ENCODE measurements around the gene GABRB1.

Gene GABRB1

DNA sequence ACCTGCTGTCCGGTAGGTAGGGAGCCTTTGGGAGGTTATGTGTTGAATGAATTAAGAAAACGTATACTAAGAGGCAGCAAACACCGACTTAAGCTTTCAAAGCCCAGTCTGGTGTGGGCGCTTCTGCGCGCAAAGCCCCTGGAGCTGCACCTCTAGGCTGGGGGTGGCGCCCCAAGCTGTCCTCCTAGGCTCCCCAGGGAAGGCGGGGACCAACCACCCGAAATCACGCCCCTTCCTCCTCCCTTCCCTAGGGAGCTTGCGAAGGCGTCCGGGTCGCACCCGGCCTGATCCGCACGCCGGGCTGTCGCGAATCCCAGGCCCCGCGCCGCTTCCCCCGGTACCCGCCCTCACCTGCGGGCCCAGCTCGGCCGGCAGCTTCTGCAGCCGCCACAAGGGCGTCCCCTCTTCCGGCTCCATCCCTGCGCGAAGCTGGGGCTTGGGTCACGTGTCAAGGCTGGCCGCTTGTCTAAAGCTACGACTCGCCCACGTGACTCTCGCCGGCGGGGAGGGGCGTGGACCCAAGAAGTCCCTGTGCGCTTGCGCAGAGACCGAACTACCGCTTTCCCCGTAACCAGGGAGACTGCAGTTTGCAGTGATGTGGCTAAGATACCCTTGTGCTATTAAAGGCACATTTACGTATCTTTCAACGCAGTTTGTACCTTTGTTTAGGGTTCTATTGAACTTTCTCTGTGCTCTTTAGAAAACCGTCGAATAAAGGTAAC, 432.0 kb downstream of the GABRB1 start, which contains the start of gene COMMD8:
COMMD8 (minus strand) TSS at position 468 of the 722 bp plus-strand sequence; CDS start at position 417, 51 bp downstream.
- TF ChIP-seq, protein P1, sequence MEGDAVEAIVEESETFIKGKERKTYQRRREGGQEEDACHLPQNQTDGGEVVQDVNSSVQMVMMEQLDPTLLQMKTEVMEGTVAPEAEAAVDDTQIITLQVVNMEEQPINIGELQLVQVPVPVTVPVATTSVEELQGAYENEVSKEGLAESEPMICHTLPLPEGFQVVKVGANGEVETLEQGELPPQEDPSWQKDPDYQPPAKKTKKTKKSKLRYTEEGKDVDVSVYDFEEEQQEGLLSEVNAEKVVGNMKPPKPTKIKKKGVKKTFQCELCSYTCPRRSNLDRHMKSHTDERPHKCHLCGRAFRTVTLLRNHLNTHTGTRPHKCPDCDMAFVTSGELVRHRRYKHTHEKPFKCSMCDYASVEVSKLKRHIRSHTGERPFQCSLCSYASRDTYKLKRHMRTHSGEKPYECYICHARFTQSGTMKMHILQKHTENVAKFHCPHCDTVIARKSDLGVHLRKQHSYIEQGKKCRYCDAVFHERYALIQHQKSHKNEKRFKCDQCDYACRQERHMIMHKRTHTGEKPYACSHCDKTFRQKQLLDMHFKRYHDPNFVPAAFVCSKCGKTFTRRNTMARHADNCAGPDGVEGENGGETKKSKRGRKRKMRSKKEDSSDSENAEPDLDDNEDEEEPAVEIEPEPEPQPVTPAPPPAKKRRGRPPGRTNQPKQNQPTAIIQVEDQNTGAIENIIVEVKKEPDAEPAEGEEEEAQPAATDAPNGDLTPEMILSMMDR (IDR thresholded peaks at IDR 0.05; ENCODE audit: borderline replicate concordance, insufficient read depth, low read depth, low read length) = 0 out of 2 replicates have a peak, but pooled peaks have one; percentile 13
- peak within 1 kb of the TSS; percentile 91 for H3K4me3 ChIP-seq (ENCODE audit: low read depth, low read length)

DNA sequence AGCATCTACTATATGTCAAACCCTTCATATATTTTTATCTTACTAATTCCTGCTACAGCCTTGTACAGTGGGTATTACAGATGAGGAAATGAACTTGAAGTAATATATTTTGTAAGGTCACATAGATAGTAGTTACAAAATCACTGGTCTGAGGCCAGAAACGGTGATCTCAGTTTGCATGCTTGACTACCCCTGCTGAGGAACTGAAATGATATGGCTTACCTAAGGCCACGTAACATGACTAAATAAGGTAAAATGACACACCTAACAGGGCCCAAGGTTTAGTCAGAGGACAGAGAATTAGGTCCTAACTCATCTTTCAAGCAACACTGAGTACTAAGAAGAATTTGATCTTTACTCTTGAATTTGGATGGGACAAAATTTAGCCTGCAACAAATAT, 433.6 kb downstream of the GABRB1 start:
- TF ChIP-seq, protein P1 (IDR thresholded peaks at IDR 0.05; ENCODE audit: borderline replicate concordance, insufficient read depth, low read depth, low read length) = no peak
- H3K4me3 ChIP-seq (ENCODE audit: low read depth, low read length) = no peak overlapping the region

DNA sequence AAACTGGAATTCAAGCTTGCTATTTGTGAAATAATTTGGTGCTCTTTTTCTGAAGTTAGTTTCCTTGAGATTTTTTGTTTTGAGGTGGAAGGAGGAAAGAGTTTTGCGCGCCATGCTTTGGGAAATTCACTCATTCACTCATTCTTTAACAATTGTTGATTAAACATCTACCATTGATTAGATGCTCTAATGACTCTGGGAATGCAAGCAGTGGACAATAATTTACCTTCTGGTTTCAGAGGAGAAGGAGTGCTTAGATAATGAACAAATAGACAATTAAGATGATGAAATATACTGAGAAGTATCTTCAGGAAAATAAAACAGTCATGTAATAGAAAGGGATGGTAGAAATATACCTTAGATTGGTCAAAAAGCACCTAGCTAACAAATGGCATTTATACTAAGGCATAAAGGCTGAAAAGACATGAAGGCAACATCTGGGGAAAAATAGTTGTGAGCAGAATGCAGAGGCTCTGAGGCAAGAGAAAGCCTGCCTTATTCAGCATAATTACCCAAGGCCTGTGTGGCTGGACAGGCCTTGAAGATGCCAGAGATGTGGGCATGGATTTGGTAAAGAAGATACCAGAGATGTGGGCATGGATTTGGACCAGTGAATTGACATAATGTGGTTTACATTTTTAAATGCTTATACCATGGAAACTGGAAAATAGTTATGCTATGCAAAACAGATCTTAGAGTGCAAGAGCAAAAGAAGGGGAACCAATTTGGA, 434.9 kb downstream of the GABRB1 start:
- TF ChIP-seq, protein P1 (IDR thresholded peaks at IDR 0.05; ENCODE audit: borderline replicate concordance, insufficient read depth, low read depth, low read length) = no peak
- no peak overlapping the region for H3K4me3 ChIP-seq (ENCODE audit: low read depth, low read length)

DNA sequence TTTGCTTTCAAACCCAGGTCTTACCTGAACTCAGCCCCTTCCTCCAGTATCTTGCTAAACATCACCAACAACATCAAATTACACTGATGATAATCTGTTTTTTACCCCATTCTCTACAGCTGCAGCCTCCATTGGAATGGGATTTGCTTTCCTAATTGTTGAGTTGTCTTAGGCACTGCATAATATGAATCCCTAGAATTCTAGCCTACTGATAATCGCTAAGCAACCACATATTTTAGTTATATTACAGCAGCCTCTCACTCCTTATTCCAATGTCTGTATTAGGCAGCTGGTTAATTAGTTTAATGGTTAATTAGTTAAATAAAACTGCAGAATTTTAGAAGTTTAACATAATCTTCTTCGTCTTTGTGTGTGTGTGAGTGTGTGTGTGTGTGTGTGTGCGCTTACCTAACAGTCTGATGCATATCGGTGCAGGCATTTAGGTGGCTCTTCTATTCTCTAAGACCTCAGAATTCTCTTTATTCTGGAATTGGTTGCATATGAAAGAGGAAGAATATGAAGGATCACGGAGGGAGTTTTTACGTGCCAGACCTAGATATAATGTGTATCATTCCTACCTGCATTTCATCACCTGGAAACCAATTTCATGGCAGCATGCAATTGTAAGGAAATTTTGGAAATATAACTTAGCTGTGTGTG, 437.5 kb downstream of the GABRB1 start:
- no peak overlapping the region for H3K4me3 ChIP-seq (ENCODE audit: low read depth, low read length)
- TF ChIP-seq, protein P1 (IDR thresholded peaks at IDR 0.05; ENCODE audit: borderline replicate concordance, insufficient read depth, low read depth, low read length) = no peak

- TF ChIP-seq, protein P1 (IDR thresholded peaks at IDR 0.05; ENCODE audit: borderline replicate concordance, insufficient read depth, low read depth, low read length) = no peak
- no peak overlapping the region for H3K4me3 ChIP-seq (ENCODE audit: low read depth, low read length)
Measured at GRCh38 chr4:47469951-47470350, 438.6 kb downstream of the GABRB1 start.

- TF ChIP-seq, protein P1 (IDR thresholded peaks at IDR 0.05; ENCODE audit: borderline replicate concordance, insufficient read depth, low read depth, low read length) = no peak
- H3K4me3 ChIP-seq (ENCODE audit: low read depth, low read length) = no peak overlapping the region
Measured at GRCh38 chr4:47471064-47471463, 439.7 kb downstream of the GABRB1 start.

All from GM12875 (cell line).